ENCODE data around the gene DTNB.

- TF ChIP-seq CTCF (IDR thresholded peaks at IDR 0.05) (no peak), POLR2AphosphoS5 (IDR thresholded peaks at IDR 0.05) (no peak), EP300 (IDR thresholded peaks at IDR 0.05) (no peak), POLR2A (IDR thresholded peaks at IDR 0.05) (no peak)
Measured at GRCh38 chr2:25328152-25329085, 345.0 kb downstream of the DTNB start.
